GM12864 (cell line): ENCODE results near the gene ASMTL.
A peak's percentile ranks its signal among the peaks of the same experiment; 100 is the strongest.

Source experiments
- DNase-seq: peaks from one replicate; pipeline ENCODE4 v3.0.0-alpha.2; 2011; ENCODE audit warnings: low read depth
- H3K4me3 ChIP-seq: 2 replicates; pipeline ENCODE4 v1.5.1; 2011; ENCODE audit warnings: mild to moderate bottlenecking, low read depth, low read length, control low read depth
- TF ChIP-seq, protein P1 (sequence below): IDR thresholded peaks from 2 replicates; pipeline ENCODE4 v1.5.1; 2011; ENCODE audit warnings: low read depth, mild to moderate bottlenecking, moderate library complexity, low read length, control low read depth, inconsistent platforms; ENCODE audit errors: missing control alignments

The ASMTL gene

GRCh38 chrX:1397001-1397400 lies 55.7 kb downstream of the ASMTL start:
- TF ChIP-seq, protein P1, sequence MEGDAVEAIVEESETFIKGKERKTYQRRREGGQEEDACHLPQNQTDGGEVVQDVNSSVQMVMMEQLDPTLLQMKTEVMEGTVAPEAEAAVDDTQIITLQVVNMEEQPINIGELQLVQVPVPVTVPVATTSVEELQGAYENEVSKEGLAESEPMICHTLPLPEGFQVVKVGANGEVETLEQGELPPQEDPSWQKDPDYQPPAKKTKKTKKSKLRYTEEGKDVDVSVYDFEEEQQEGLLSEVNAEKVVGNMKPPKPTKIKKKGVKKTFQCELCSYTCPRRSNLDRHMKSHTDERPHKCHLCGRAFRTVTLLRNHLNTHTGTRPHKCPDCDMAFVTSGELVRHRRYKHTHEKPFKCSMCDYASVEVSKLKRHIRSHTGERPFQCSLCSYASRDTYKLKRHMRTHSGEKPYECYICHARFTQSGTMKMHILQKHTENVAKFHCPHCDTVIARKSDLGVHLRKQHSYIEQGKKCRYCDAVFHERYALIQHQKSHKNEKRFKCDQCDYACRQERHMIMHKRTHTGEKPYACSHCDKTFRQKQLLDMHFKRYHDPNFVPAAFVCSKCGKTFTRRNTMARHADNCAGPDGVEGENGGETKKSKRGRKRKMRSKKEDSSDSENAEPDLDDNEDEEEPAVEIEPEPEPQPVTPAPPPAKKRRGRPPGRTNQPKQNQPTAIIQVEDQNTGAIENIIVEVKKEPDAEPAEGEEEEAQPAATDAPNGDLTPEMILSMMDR = no peak
- H3K4me3 ChIP-seq = no peak overlapping the region
- no peak for DNase-seq

DNA sequence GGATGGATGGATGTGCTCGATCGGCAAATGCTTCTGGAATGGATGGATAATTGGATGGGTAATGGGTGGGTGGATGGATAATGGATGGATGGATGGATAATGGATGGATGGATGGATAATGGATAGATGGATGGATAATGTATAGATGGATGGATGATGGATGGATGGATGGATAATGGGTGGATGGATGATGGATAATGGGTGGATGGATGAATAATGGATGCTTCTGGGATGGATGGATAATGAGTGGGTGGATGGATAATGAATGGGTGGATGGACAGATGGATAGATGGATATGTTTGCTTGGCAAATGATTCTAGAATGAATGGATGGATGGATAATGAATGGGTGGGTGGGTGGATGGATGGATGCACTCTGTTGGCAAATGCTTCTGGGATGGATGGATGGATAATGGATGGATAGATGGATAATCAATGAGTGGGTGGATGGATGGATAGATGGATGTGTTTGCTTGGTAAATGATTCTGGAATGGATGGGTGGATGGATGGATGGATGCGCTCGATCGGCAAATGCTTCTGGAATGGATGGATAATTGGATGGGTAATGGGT lies 57.0 kb downstream of the ASMTL start:
- no peak for DNase-seq
- TF ChIP-seq, protein P1 = no peak
- H3K4me3 ChIP-seq = no peak overlapping the region

- DNase-seq = no peak
- TF ChIP-seq, protein P1 = no peak
- no peak overlapping the region for H3K4me3 ChIP-seq
Observed at GRCh38 chrX:1394731-1395501, 57.8 kb downstream of the ASMTL start.

DNA sequence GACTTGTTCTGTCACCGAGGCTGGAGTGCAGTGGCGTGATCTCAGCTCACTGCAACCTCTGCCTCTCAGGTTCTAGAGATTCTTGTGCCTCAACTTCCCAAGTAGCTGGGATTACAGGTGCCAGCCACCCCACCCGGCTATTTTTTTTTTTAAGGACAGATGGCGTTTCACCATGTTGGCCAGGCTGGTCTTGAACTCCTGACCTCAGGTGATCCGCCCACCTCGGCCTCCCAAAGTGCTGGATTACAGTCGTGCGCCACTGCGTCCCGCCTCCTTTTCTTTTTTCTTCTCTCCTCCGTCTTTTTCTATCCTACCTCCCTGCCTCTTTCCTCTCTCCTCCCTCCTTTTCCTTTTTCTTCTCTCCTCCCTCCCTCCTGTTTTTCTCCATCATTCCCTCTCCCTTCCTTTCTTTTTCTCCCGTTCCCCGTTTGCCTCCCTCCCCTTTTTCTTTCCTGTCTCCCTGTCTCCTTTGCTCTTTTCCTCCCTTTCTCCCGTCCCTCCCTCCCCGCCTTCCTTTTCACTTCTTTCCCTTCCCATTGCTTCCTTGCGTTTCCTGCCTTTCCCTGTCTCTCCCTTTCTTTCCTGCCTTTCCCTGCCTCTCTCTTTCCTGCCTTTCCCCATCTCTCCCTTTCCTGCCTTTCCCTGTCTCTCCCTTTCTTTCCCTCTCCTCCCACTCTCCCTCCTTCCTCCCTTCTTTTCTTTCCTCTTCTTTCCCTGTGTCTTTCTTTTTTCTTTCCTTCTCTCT lies 58.7 kb downstream of the ASMTL start:
- DNase-seq = no peak
- TF ChIP-seq, protein P1 = no peak
- peak overlapping the region; percentile 90; the same call in 1 of the 2 replicates for H3K4me3 ChIP-seq

- TF ChIP-seq, protein P1 = no peak
- no peak for DNase-seq
- peak overlapping the region; percentile 90 for H3K4me3 ChIP-seq
Observed at GRCh38 chrX:1392376-1393068, 60.2 kb downstream of the ASMTL start.

DNA sequence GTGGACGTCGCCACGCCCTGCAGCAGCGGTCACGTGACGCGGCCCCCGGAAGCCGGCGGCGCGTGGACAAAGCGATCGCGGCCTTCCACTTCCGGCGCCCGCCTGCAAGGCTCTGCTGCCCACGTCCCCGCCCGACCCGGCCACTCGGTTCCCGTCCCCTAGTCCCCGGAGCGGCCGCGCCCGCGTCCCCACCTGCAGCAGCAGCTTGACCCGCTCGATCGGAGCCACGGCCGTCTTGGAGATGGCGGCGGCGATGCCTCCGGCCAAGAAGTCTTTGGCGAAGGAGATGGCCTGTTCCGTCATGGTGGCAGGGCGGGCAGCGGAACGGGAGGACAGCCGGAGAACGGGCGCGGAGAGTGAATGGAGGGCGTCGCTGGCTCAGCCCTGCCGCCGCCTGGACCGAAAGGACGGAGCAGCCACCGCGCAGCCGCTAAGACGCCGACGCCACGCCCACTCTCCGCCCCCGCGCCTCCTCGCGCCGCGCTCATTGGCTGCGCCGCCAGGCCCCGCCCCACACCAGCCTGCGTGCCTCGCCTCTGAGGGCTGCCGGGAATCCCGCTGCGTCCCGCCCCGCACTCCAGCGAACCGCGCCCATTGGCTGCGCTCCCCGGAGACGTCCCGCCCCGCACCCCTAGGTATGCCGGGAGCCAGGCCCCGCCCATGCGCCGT lies 60.9 kb downstream of the ASMTL start, which contains the start of gene SLC25A6:
Gene SLC25A6 (minus strand): TSS at position 407 of the 669 bp plus-strand sequence. CDS start 104 bp downstream, at position 303.
- TF ChIP-seq, protein P1 = no peak
- DNase-seq = peak; percentile 89
- H3K4me3 ChIP-seq = peak within 1 kb of the TSS; percentile 95
